AG09319 (cell line): Measurements from ENCODE around the gene CFI.

ENCODE experiments used
- DNase-seq: peaks from one replicate; pipeline ENCODE4 v3.0.0-alpha.2; 2010; ENCODE audit warnings: low read depth; ENCODE audit errors: extremely low read depth
- CTCF ChIP-seq: IDR thresholded peaks from 2 replicates; pipeline ENCODE4 v1.5.1; 2011; ENCODE audit warnings: low read depth, mild to moderate bottlenecking, inconsistent platforms, low read length, moderate library complexity

Gene CFI

GRCh38 chr4:109755656-109756055 is 46.1 kb downstream of the CFI start:
- no peak for TF ChIP-seq CTCF

DNA sequence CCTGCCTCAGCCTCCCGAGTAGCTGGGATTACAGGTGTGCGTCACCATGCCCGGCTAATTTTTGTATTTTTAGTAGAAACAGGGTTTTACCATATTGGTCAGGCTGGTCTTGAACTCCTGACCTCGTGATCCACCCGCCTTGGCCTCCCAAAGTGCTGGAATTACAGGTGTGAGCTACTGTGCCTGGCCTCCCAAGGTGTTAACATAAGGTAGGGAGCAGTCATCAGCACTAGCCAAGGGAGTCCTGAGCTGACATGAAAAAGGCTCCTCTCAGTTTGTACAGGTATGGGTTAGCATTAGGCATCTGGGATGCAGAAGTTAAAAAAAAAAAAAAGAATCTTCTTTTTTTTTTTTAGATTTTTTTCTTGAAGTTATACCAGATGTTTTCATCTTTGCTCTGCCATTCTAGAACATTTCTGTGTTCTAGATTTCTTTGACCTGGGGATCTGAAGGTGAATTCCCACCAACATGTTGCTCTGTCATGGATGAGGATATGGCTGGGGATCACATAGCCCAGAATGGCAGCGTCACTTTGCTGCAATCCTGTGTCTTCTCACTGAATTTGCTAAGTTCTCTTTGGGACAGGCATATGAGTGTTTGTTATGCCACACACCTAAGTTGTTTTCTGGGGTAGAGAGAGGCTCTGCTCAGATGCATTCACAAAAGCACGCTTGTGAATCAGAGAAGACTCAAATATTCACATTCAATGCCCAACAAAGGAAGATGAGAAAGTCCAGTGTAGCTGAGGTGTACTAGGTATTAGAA is 47.5 kb downstream of the CFI start:
- DNase-seq = no peak
- no peak for TF ChIP-seq CTCF

More at GRCh38 chr4:109755656-109756055, 46.1 kb downstream of the CFI start:
- DNase-seq = no peak

- no peak for TF ChIP-seq CTCF
- DNase-seq = no peak
These were observed 49.3 kb downstream of the CFI start for GRCh38 chr4:109752525-109752924.

GRCh38 chr4:109751852-109752251 is 49.9 kb downstream of the CFI start:
- DNase-seq = no peak
- no peak for TF ChIP-seq CTCF

GRCh38 chr4:109750652-109751244 is 51.1 kb downstream of the CFI start:
- TF ChIP-seq CTCF = no peak

DNA sequence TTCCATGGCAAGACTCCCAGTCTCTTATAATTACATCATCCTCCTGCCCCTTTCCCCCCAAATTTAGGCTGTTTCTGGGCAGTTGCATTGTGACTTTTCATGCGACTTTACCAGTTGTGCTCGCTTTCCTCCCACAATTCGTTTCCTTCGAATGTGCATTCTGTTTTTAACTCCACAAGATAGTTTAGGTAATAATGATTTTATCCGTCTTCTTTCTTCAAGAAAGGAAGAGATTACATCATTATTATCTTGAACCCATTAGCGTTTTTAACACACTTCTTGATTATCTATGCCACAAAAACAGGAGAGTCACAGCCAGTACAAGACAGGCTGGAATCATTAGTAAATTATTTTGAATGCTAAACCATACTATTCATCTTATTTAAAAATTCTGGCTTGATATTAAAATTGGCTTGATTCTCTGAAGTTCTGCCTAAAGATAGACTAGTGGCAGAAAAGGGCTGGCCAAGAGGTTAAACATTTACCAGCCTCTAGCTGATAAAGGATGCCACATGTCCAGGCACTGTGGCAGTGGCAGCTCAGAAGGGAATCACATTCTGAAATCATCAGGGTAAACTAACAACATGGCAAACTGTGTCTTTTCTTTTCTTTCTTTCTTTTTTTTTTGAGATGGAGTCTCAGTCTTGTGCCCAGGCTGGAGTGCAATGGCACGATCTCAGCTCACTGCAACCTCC is 52.3 kb downstream of the CFI start:
- no peak for DNase-seq
- no peak for TF ChIP-seq CTCF

More at GRCh38 chr4:109750652-109751244, 51.1 kb downstream of the CFI start:
- no peak for DNase-seq

GRCh38 chr4:109748114-109748513 is 53.7 kb downstream of the CFI start:
- DNase-seq = no peak
- TF ChIP-seq CTCF = no peak
